Stimulated activated CD4-positive, alpha-beta T cell treated with anti-CD3 and anti-CD28 coated beads, Interleukin-12 subunit alpha, Interleukin-12 subunit beta, amount 100 ng/mL, for 4 hours (primary cell): Measurements from ENCODE around the gene SBF2.
"Not testable (repeated sequence)": the region's sequence is repeated elsewhere in the genome, so short reads cannot be mapped to it uniquely, and the experiment has no call there.

Source experiments
- DNase-seq: peaks from one replicate; pipeline ENCODE4 v3.0.0-alpha.2; 2020

The SBF2 gene

GRCh38 chr11:9987303-9987702 is 306.7 kb downstream of the SBF2 start:
- DNase-seq, result not testable (repeated sequence)

GRCh38 chr11:9982796-9983579 is 311.0 kb downstream of the SBF2 start:
- DNase-seq, result no peak

GRCh38 chr11:9982127-9982795 is 311.8 kb downstream of the SBF2 start:
- no peak for DNase-seq

- no peak for DNase-seq
Observed at GRCh38 chr11:9980931-9981330, 313.1 kb downstream of the SBF2 start.

- no peak for DNase-seq
Observed at GRCh38 chr11:9977554-9977953, 316.5 kb downstream of the SBF2 start.

- DNase-seq, result no peak
Observed at GRCh38 chr11:9974375-9974774, 319.6 kb downstream of the SBF2 start.

- no peak for DNase-seq
Observed at GRCh38 chr11:9973921-9974320, 320.1 kb downstream of the SBF2 start.

- DNase-seq, result no peak
Observed at GRCh38 chr11:9972989-9973388, 321.0 kb downstream of the SBF2 start.

- DNase-seq, result no peak
Observed at GRCh38 chr11:9971894-9972293, 322.1 kb downstream of the SBF2 start.

- no peak for DNase-seq
Observed at GRCh38 chr11:9969068-9969467, 325.0 kb downstream of the SBF2 start.

GRCh38 chr11:9962722-9963121 is 331.3 kb downstream of the SBF2 start:
- DNase-seq, result no peak

GRCh38 chr11:9957072-9957471 is 336.9 kb downstream of the SBF2 start:
- DNase-seq, result no peak

GRCh38 chr11:9956483-9956882 is 337.5 kb downstream of the SBF2 start:
- DNase-seq, result no peak

GRCh38 chr11:9955391-9955790 is 338.6 kb downstream of the SBF2 start:
- DNase-seq, result no peak

- DNase-seq, result no peak
Observed at GRCh38 chr11:9953994-9954626, 339.9 kb downstream of the SBF2 start.

GRCh38 chr11:9952511-9953196 is 341.4 kb downstream of the SBF2 start:
- no peak for DNase-seq

- DNase-seq, result no peak
Observed at GRCh38 chr11:9951807-9952206, 342.2 kb downstream of the SBF2 start.

- no peak for DNase-seq
Observed at GRCh38 chr11:9950462-9950861, 343.6 kb downstream of the SBF2 start.

GRCh38 chr11:9947231-9947864 is 346.7 kb downstream of the SBF2 start:
- DNase-seq, result no peak

- not testable (repeated sequence) for DNase-seq
Observed at GRCh38 chr11:9945680-9946079, 348.3 kb downstream of the SBF2 start.

- DNase-seq, result no peak
Observed at GRCh38 chr11:9943386-9944110, 350.5 kb downstream of the SBF2 start.

- DNase-seq, result no peak
Observed at GRCh38 chr11:9941991-9942390, 352.0 kb downstream of the SBF2 start.
